Measurements from ENCODE around the gene AZGP1.

- TF ChIP-seq POLR2AphosphoS5 (IDR thresholded peaks at IDR 0.05; ENCODE audit: low read depth, low read length): no peak
- no peak for TF ChIP-seq POU2F2 (IDR thresholded peaks at IDR 0.05; ENCODE audit: low read depth, low read length)
- TF ChIP-seq TAF1 (IDR thresholded peaks at IDR 0.05; ENCODE audit: low read depth, low read length): no peak
These were observed 17.1 kb downstream of the AZGP1 start for GRCh38 chr7:99958564-99959227.

All from GM12891 (cell line).